WTC11 (cell line): ENCODE data around the gene CPNE5.

ENCODE experiments used
- CREM ChIP-seq: sonication (generic); formaldehyde crosslinking; IDR thresholded peaks from 2 replicates; pipeline ENCODE4 v1.8.1; 2022; ENCODE audit warnings: mild to moderate bottlenecking, missing genetic modification reagents, moderate library complexity
- NR1H2 ChIP-seq: sonication (generic); formaldehyde crosslinking; IDR thresholded peaks from 2 replicates; pipeline ENCODE4 v1.9.0; 2021; ENCODE audit warnings: mild to moderate bottlenecking, moderate library complexity, missing genetic modification reagents
- PRDM15 ChIP-seq: sonication (generic); formaldehyde crosslinking; IDR thresholded peaks from 2 replicates; pipeline ENCODE4 v1.8.0; 2022; ENCODE audit warnings: missing genetic modification reagents
- PRRX2 ChIP-seq: fragments of 250-450 bp; sonication (Bioruptor Pico); IDR thresholded peaks from 2 replicates; pipeline ENCODE4 v1.8.0; 2021; ENCODE audit warnings: mild to moderate bottlenecking
- SMAD3 ChIP-seq: sonication (generic); formaldehyde crosslinking; IDR thresholded peaks from 2 replicates; pipeline ENCODE4 v1.8.0; 2022; ENCODE audit warnings: missing genetic modification reagents, mild to moderate bottlenecking, borderline replicate concordance
- SP1 ChIP-seq: sonication (generic); formaldehyde crosslinking; conservative IDR thresholded peaks from 2 replicates; pipeline ENCODE4 v1.8.1; 2022; ENCODE audit warnings: missing genetic modification reagents
- TEAD1 ChIP-seq: sonication (generic); formaldehyde crosslinking; IDR thresholded peaks from 2 replicates; pipeline ENCODE4 v1.8.0; 2022; ENCODE audit warnings: mild to moderate bottlenecking, missing genetic modification reagents
- ZNF396 ChIP-seq: fragments of 250-450 bp; sonication (Bioruptor Pico); IDR thresholded peaks from 2 replicates; pipeline ENCODE4 v1.8.0; 2021; ENCODE audit warnings: mild to moderate bottlenecking, moderate library complexity, borderline replicate concordance
- ZNF416 ChIP-seq: fragments of 250-450 bp; sonication (Bioruptor Pico); IDR thresholded peaks from 2 replicates; pipeline ENCODE4 v1.9.0; 2021; ENCODE audit warnings: mild to moderate bottlenecking, inconsistent platforms
- TF ChIP-seq, protein P1 (sequence below): fragments of 200-600 bp; IDR thresholded peaks from 2 replicates; pipeline ENCODE4 v1.8.0; 2022; ENCODE audit warnings: antibody characterized with exemption
- TF ChIP-seq, protein P2 (sequence below): sonication (generic); formaldehyde crosslinking; IDR thresholded peaks from 2 replicates; pipeline ENCODE4 v1.8.1; 2023; ENCODE audit warnings: mild to moderate bottlenecking, missing genetic modification reagents, moderate library complexity
- TF ChIP-seq, protein P3 (sequence below): sonication (generic); formaldehyde crosslinking; IDR thresholded peaks from 2 replicates; pipeline ENCODE4 v1.8.1; 2022; ENCODE audit warnings: low read depth, missing genetic modification reagents, borderline replicate concordance

DNA sequence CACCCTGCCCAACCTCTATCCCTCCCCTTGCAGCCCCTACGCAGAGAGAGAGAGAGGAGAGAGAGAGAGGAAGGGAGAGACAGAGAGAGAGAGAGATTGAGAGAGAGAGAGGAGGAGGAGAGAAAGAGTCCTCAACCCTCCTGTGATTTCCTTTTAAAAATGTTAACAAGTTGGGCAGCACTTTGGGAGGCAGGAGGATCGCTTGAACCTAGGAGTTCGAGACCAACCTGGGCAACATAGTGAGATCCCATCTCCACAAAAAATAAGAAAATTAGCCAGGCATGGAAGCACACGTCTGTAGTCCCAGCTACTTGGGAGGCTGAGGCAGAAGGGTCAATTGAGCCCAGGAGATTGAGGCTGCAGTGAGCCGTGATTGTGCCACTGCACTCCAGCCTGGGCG, 30.1 kb downstream of the CPNE5 start:
- TF ChIP-seq, protein P1, sequence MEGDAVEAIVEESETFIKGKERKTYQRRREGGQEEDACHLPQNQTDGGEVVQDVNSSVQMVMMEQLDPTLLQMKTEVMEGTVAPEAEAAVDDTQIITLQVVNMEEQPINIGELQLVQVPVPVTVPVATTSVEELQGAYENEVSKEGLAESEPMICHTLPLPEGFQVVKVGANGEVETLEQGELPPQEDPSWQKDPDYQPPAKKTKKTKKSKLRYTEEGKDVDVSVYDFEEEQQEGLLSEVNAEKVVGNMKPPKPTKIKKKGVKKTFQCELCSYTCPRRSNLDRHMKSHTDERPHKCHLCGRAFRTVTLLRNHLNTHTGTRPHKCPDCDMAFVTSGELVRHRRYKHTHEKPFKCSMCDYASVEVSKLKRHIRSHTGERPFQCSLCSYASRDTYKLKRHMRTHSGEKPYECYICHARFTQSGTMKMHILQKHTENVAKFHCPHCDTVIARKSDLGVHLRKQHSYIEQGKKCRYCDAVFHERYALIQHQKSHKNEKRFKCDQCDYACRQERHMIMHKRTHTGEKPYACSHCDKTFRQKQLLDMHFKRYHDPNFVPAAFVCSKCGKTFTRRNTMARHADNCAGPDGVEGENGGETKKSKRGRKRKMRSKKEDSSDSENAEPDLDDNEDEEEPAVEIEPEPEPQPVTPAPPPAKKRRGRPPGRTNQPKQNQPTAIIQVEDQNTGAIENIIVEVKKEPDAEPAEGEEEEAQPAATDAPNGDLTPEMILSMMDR = no peak
- no peak for TF ChIP-seq NR1H2
- TF ChIP-seq PRDM15 (CRISPR knock-in tag) = no peak
- TF ChIP-seq, protein P2, sequence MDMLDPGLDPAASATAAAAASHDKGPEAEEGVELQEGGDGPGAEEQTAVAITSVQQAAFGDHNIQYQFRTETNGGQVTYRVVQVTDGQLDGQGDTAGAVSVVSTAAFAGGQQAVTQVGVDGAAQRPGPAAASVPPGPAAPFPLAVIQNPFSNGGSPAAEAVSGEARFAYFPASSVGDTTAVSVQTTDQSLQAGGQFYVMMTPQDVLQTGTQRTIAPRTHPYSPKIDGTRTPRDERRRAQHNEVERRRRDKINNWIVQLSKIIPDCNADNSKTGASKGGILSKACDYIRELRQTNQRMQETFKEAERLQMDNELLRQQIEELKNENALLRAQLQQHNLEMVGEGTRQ (CRISPR knock-in tag) = no peak
- TF ChIP-seq ZNF396 (CRISPR knock-in tag) = no peak
- TF ChIP-seq CREM (CRISPR knock-in tag) = no peak
- TF ChIP-seq, protein P3, sequence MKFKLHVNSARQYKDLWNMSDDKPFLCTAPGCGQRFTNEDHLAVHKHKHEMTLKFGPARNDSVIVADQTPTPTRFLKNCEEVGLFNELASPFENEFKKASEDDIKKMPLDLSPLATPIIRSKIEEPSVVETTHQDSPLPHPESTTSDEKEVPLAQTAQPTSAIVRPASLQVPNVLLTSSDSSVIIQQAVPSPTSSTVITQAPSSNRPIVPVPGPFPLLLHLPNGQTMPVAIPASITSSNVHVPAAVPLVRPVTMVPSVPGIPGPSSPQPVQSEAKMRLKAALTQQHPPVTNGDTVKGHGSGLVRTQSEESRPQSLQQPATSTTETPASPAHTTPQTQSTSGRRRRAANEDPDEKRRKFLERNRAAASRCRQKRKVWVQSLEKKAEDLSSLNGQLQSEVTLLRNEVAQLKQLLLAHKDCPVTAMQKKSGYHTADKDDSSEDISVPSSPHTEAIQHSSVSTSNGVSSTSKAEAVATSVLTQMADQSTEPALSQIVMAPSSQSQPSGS (CRISPR knock-in tag) = no peak
- no peak for TF ChIP-seq ZNF416 (CRISPR knock-in tag)
- TF ChIP-seq SMAD3 (CRISPR knock-in tag) = no peak
- TF ChIP-seq TEAD1 (CRISPR knock-in tag) = no peak
- TF ChIP-seq PRRX2 (CRISPR knock-in tag) = no peak
- no peak for TF ChIP-seq SP1 (CRISPR knock-in tag)
